GM12891 (cell line): Measurements from ENCODE around the gene EPG5.

Source experiments
- POLR2A ChIP-seq: IDR thresholded peaks from 2 replicates; pipeline ENCODE4 v1.6.1; 2011; ENCODE audit warnings: low read depth, low read length, control low read depth
- TAF1 ChIP-seq: IDR thresholded peaks from 2 replicates; pipeline ENCODE4 v1.6.1; 2011; ENCODE audit warnings: low read depth, low read length, control low read depth

- TF ChIP-seq POLR2A (no peak), TAF1 (no peak)
These were observed 146.9 kb downstream of the EPG5 start for GRCh38 chr18:45820106-45820745.
